IPS-18a (cell line): Measurements from ENCODE around the gene ADGRG2.
"Not testable (repeated sequence)": the region's sequence is repeated elsewhere in the genome, so short reads cannot be mapped to it uniquely, and the experiment has no call there.

ENCODE experiments used
- H3K27ac ChIP-seq: one replicate; pipeline ENCODE4 v1.5.1; 2013; ENCODE audit warnings: low read length
- H3K27me3 ChIP-seq: one replicate; pipeline ENCODE4 v1.6.1; 2013; ENCODE audit warnings: mild to moderate bottlenecking, low read length; ENCODE audit not compliant: control insufficient read depth, insufficient read depth
- H3K36me3 ChIP-seq: one replicate; pipeline ENCODE4 v1.6.1; 2013; ENCODE audit warnings: low read depth, low read length; ENCODE audit not compliant: control insufficient read depth
- H3K4me1 ChIP-seq: one replicate; pipeline ENCODE4 v1.6.1; 2013; ENCODE audit warnings: low read depth, low read length; ENCODE audit not compliant: control insufficient read depth
- H3K4me3 ChIP-seq: one replicate; pipeline ENCODE4 v1.5.1; 2013; ENCODE audit warnings: low read length
- H3K9ac ChIP-seq: one replicate; pipeline ENCODE4 v1.6.1; 2013; ENCODE audit warnings: mild to moderate bottlenecking, low read length, moderate library complexity
- H3K9me3 ChIP-seq: one replicate; pipeline ENCODE4 v1.6.1; 2013; ENCODE audit warnings: low read depth, low read length; ENCODE audit not compliant: control insufficient read depth

ADGRG2 gene

GRCh38 chrX:18997916-18998315 lies 124.4 kb downstream of the ADGRG2 start:
- Histone ChIP-seq H3K4me1 (peaks cover 15% of the 10 kb centered on the region), H3K36me3 (no peaks in the 10 kb centered on the region), H3K4me3 (no peak overlapping the region), H3K9me3 (peaks cover 7% of the 10 kb centered on the region), H3K27me3 (no peaks in the 10 kb centered on the region), H3K9ac (no peak overlapping the region), H3K27ac (no peak overlapping the region)

DNA sequence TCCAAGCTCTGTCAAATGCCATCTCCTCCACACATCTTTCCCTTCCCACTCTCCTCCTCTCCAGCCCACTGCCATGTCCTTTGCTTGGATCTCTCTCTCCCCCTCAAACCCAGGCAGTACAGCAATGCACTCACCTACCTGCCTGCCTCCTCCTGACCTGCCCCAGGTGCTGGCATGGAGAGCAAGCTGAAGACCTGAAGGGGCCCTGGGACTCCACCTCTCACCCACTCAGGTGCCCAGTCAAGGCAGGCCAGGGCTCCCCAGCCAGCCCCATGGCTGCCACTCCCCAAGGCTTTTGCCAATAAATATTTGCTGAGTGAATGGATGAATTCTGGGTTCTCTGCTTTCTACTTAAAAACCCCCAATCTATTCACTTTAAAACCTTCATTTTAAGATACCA lies 125.7 kb downstream of the ADGRG2 start:
- H3K9ac ChIP-seq = no peak overlapping the region
- H3K4me1 ChIP-seq = peaks cover 15% of the 10 kb centered on the region
- H3K27me3 ChIP-seq = no peaks in the 10 kb centered on the region
- H3K9me3 ChIP-seq = peaks cover 7% of the 10 kb centered on the region
- no peak overlapping the region for H3K4me3 ChIP-seq
- H3K27ac ChIP-seq = no peak overlapping the region
- H3K36me3 ChIP-seq = no peaks in the 10 kb centered on the region

DNA sequence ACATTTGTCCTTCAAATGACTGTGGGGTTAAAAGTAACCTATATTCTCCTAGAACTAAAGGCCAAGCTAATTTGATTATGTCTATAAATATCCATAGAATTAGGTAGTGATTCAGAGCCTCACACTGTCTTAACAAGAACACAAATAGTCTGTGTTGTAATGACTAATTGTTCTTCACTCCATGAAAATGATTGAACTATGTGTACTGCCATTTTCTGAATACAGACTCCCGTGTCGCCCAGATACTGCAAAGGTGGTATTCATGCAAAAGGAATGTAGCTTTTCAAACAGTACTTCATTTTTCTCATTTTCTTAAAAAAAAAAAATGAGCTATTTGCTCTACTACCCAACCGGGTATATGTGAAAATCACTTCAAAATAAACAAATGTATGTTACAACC lies 127.0 kb downstream of the ADGRG2 start:
- H3K9ac ChIP-seq = no peak overlapping the region
- H3K4me1 ChIP-seq = peaks cover 15% of the 10 kb centered on the region
- no peaks in the 10 kb centered on the region for H3K36me3 ChIP-seq
- peaks cover 4% of the 10 kb centered on the region for H3K9me3 ChIP-seq
- no peaks in the 10 kb centered on the region for H3K27me3 ChIP-seq
- H3K4me3 ChIP-seq = no peak overlapping the region
- H3K27ac ChIP-seq = no peak overlapping the region

GRCh38 chrX:18994713-18995112 lies 127.6 kb downstream of the ADGRG2 start:
- no peaks in the 10 kb centered on the region for H3K36me3 ChIP-seq
- no peak overlapping the region for H3K9ac ChIP-seq
- H3K27ac ChIP-seq = no peak overlapping the region

GRCh38 chrX:18992829-18993228 lies 129.4 kb downstream of the ADGRG2 start:
- Histone ChIP-seq H3K36me3 (no peaks in the 10 kb centered on the region), H3K4me3 (no peak overlapping the region), H3K9me3 (peaks cover 8% of the 10 kb centered on the region), H3K4me1 (peaks cover 4% of the 10 kb centered on the region), H3K27me3 (no peaks in the 10 kb centered on the region), H3K27ac (no peak overlapping the region), H3K9ac (no peak overlapping the region)

More at GRCh38 chrX:18994713-18995112, 127.6 kb downstream of the ADGRG2 start:
- H3K4me3 ChIP-seq = no peak overlapping the region
- peaks cover 15% of the 10 kb centered on the region for H3K4me1 ChIP-seq
- H3K27me3 ChIP-seq = no peaks in the 10 kb centered on the region
- peaks cover 8% of the 10 kb centered on the region for H3K9me3 ChIP-seq

DNA sequence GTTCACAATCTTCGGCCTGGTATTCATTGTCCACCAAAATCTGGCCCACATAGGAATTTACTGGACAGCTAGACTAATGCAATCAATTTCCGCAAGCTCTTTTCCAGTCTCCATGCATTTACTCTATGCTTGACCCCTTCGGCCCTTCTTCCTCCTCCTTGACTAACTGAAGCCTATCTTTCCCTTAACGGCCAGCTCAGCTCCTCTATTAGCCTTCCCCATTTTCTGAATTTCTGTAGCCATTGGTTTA lies 137.2 kb downstream of the ADGRG2 start:
- Histone ChIP-seq H3K9ac (peak overlapping the region; percentile 29), H3K27ac (no peak overlapping the region)

DNA sequence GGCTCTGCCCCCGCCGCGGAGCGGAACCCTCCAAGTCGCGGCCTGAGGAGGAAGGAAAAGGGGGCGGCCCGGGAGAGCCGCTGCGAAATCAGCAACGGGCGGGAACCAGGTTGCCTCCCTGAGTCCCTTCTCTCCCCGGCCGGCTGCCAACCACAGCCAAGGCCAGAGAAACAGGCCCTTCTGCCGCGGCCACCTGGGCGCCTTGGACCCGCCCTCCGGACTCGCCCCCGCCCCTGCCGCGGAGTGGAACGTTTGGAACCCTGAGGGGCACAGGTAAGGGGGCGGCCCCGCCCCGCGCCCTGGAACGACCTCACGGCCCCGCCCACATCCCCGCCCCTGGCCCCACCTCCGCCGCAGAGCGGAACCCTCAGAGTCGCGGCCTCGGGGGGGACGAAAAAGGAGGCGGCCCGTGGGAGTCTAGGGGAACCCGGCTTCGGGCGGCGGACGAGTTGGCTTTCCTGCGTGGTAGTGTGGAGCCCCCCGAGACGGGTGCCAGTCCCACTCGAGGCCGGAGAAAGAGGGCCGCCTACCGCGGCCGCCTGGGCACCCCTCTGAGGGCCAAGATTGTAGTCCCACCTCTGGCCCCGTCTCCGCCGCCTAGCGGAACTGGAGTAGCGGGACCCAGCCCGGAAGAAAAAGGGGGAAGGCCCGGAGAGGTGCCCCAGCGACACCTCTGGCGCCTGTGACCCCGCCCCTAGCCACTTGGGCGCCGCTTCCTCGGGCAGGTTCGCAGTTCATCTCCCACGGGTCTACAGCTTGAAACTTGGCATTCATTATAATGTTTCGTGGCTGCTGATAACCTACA lies 137.7 kb downstream of the ADGRG2 start:
- H3K27ac ChIP-seq = no peak overlapping the region
- H3K9me3 ChIP-seq = peaks cover 12% of the 10 kb centered on the region
- no peaks in the 10 kb centered on the region for H3K27me3 ChIP-seq
- peak overlapping the region; percentile 64 for H3K4me3 ChIP-seq
- H3K4me1 ChIP-seq = no peaks in the 10 kb centered on the region
- H3K9ac ChIP-seq = peak overlapping the region; percentile 35
- no peaks in the 10 kb centered on the region for H3K36me3 ChIP-seq

More for the DNA sequence above, 137.2 kb downstream of the ADGRG2 start:
- no peaks in the 10 kb centered on the region for H3K4me1 ChIP-seq
- H3K27me3 ChIP-seq = no peaks in the 10 kb centered on the region
- H3K36me3 ChIP-seq = no peaks in the 10 kb centered on the region
- peak overlapping the region; percentile 64 for H3K4me3 ChIP-seq
- H3K9me3 ChIP-seq = peaks cover 15% of the 10 kb centered on the region

- Histone ChIP-seq H3K4me3 (peak within 1 kb of the TSS; percentile 64), H3K36me3 (no peaks in the 10 kb centered on the region), H3K27me3 (no peaks in the 10 kb centered on the region), H3K4me1 (no peaks in the 10 kb centered on the region), H3K9me3 (peaks cover 12% of the 10 kb centered on the region), H3K9ac (peak within 1 kb of the TSS; percentile 35), H3K27ac (no peak within 1 kb of the TSS)
Measured at GRCh38 chrX:18983666-18984380, 138.4 kb downstream of the ADGRG2 start, which contains the start of gene PHKA2. Gene PHKA2 (minus strand): TSS chrX:18984114. CDS start chrX:18983932, 182 bp downstream.

DNA sequence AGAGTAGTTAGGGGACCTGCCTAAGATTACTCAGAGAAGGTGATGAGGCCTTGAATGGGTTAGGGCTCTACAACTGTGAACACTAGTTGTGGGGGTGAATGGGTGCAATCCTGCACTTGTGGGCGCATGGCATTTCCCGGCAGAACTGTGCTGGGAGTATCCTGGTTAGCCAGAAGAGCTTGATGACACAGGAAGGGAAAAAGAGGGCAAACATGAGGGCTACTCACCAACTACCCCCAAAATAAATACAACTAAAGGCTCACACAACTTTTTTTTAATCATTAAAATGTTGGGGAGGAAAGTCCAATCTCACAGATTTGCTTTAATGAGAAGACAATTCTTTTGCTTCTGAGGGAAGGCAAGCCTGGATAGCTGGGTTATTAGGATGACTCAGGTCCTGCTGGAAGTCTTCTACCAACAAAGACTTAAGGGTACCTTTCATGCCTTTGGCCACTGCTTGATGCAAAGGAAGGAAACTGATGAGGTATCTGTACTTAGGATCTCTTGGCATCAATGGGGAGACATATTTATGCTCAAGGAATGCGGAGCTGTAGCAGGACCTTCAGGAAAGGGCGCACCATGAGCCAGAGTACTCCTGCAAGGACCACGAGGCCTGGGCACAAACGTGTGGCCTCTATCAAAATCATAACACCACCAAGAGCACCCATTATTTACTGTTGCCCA lies 141.0 kb downstream of the ADGRG2 start:
- Histone ChIP-seq H3K27me3 (no peaks in the 10 kb centered on the region), H3K9ac (no peak overlapping the region), H3K4me1 (no peaks in the 10 kb centered on the region), H3K27ac (no peak overlapping the region), H3K4me3 (no peak overlapping the region), H3K9me3 (peaks cover 12% of the 10 kb centered on the region), H3K36me3 (no peaks in the 10 kb centered on the region)

GRCh38 chrX:18980262-18980661 lies 142.0 kb downstream of the ADGRG2 start:
- H3K27ac ChIP-seq, H3K9ac ChIP-seq, H3K36me3 ChIP-seq, H3K27me3 ChIP-seq, H3K4me3 ChIP-seq, H3K4me1 ChIP-seq: not testable (repeated sequence)
- H3K9me3 ChIP-seq = peaks cover 12% of the 10 kb centered on the region

- Histone ChIP-seq H3K27me3 (no peaks in the 10 kb centered on the region), H3K27ac (no peak overlapping the region), H3K36me3 (no peaks in the 10 kb centered on the region), H3K4me3 (no peak overlapping the region), H3K4me1 (no peaks in the 10 kb centered on the region), H3K9ac (no peak overlapping the region), H3K9me3 (peaks cover 13% of the 10 kb centered on the region)
Measured at GRCh38 chrX:18974993-18975392, 147.3 kb downstream of the ADGRG2 start.
